ENCODE measurements around the gene COL4A5. TPM values are rescaled to one million over a fixed set of nuclear protein-coding genes. Genes with fewer than 3 reads are reported as not detected.
"Not testable (repeated sequence)": the region's sequence is repeated elsewhere in the genome, so short reads cannot be mapped to it uniquely, and the experiment has no call there.

COL4A5 gene
- total RNA-seq, 2 experiments from 2014 or later: not detected

DNA sequence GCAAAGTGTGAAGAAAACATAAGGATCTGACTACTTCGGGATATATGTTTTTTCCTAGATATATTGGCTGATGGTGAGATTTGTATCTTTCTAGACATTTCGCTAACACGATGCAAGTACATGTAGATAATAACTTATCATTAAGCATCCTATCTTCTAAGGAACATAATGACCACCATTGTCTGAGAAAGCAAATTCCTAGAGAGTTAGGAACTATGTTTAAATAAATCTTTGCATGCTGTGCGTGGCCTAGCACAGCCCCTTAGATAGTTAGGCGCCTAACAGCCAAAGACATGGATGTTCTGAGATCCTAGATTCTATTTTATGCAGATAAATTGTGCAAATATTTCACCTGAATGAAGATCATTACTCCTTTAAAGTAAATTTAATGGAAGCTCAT lies 4.4 kb upstream of the COL4A5 start:
- H3K36me3 Mint-ChIP-seq (ENCODE audit: low read depth): no peaks in the 10 kb centered on the region
- no peak for DNase-seq
- H3K4me1 Mint-ChIP-seq: no peaks in the 10 kb centered on the region
- peaks cover 23% of the 10 kb centered on the region for H3K27me3 Mint-ChIP-seq
- CTCF ChIA-PET: no interaction called here
- H3K4me3 Mint-ChIP-seq: no peak overlapping the region
- no peak overlapping the region for H3K27ac Mint-ChIP-seq
- no peaks in the 10 kb centered on the region for H3K9me3 Mint-ChIP-seq
- POLR2A ChIA-PET: no interaction called here

- POLR2A ChIA-PET: no interaction called here
- Mint-ChIP-seq H3K36me3 (ENCODE audit: low read depth) (no peaks in the 10 kb centered on the region), H3K4me3 (no peak overlapping the region), H3K27me3 (peaks cover 32% of the 10 kb centered on the region), H3K9me3 (no peaks in the 10 kb centered on the region), H3K27ac (no peak overlapping the region), H3K4me1 (no peaks in the 10 kb centered on the region)
- DNase-seq: no peak
- CTCF ChIA-PET: no interaction called here
These were observed 2.1 kb upstream of the COL4A5 start for GRCh38 chrX:108437349-108438109.

- POLR2A ChIA-PET: no interaction called here
- H3K4me1 Mint-ChIP-seq: no peaks in the 10 kb centered on the region
- CTCF ChIA-PET: no interaction called here
- no peak within 1 kb of the TSS for H3K27ac Mint-ChIP-seq
- no peaks in the 10 kb centered on the region for H3K36me3 Mint-ChIP-seq (ENCODE audit: low read depth)
- H3K4me3 Mint-ChIP-seq: no peak within 1 kb of the TSS
- peaks cover 32% of the 10 kb centered on the region for H3K27me3 Mint-ChIP-seq
- DNase-seq: no peak
- no peaks in the 10 kb centered on the region for H3K9me3 Mint-ChIP-seq
These were observed 1.5 kb upstream of the COL4A5 start, which contains the start of gene COL4A6 for GRCh38 chrX:108438110-108438623. TSS of gene COL4A6 (minus strand) at chrX:108438422. CDS start at chrX:108438196, 226 bp downstream.

DNA sequence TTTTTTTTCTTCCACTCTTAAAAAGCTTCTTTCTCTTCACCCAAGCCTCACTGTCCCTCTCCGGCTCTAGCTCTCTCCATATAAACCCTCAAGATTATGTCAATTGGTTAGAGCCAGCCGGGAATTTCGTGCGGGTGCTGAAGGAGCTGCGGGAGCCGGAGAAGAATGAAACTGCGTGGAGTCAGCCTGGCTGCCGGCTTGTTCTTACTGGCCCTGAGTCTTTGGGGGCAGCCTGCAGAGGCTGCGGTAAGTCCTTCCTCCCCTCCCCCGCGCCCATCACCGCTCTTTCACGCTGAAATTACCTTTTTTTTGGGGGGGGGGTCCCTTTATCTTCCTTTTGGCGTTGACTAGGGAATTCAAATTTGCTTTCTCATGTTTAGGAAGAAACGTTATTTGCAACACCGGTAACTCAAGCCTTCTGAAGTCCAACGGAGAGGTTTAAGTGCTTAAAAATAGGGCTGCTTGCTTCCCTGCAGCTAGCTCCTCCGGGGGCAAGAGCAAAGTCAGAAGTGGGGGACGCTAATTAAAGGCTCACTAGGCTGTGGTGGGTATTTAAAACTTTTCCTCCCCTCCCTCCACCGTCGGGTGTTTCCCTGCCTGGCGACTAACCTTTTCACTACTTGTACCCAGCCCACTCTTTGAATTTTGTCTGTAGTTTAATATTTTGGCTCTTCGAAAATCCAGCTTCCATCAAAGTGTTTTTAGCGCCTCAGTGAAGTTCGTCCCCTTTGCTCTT lies 491 bp downstream of the COL4A5 start:
- CTCF ChIA-PET: no interaction called here
- POLR2A ChIA-PET: no interaction called here
- H3K27me3 Mint-ChIP-seq: peaks cover 32% of the 10 kb centered on the region
- no peaks in the 10 kb centered on the region for H3K36me3 Mint-ChIP-seq (ENCODE audit: low read depth)
- no peak overlapping the region for H3K27ac Mint-ChIP-seq
- H3K9me3 Mint-ChIP-seq: no peaks in the 10 kb centered on the region
- H3K4me1 Mint-ChIP-seq: no peaks in the 10 kb centered on the region
- H3K4me3 Mint-ChIP-seq: peak overlapping the region; percentile 7
- DNase-seq: no peak

DNA sequence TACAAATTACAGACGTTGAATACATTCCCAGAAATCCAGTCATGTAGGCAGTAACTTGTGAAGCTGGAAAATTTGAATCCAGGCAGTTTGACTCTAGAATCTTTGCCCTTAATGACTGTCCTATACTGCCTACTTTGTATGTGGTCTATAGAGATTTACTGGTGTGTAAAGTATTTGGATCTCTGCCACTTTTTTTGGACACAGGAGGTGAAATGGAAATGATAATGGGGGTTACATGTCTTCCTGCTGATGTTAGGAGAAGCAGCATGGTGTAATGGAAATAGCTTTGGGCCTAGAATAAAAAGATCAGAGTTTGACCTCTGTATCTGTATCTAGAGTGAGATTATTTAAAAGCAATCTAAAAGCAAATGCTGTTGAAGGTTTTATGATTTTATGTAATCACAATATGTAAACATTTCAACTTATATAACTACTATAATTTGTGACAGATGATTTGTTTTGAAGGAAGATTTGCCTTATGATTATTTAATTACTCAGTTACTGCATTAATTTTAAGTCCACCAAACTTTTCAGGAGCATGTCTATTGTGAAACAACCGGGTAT lies 3.3 kb downstream of the COL4A5 start:
- no peak overlapping the region for H3K27ac Mint-ChIP-seq
- H3K27me3 Mint-ChIP-seq: peaks cover 25% of the 10 kb centered on the region
- H3K36me3 Mint-ChIP-seq (ENCODE audit: low read depth): no peaks in the 10 kb centered on the region
- ChIA-PET POLR2A (no interaction called here), CTCF (no interaction called here)
- H3K9me3 Mint-ChIP-seq: no peaks in the 10 kb centered on the region
- no peak overlapping the region for H3K4me3 Mint-ChIP-seq
- no peak for DNase-seq
- H3K4me1 Mint-ChIP-seq: no peaks in the 10 kb centered on the region

DNA sequence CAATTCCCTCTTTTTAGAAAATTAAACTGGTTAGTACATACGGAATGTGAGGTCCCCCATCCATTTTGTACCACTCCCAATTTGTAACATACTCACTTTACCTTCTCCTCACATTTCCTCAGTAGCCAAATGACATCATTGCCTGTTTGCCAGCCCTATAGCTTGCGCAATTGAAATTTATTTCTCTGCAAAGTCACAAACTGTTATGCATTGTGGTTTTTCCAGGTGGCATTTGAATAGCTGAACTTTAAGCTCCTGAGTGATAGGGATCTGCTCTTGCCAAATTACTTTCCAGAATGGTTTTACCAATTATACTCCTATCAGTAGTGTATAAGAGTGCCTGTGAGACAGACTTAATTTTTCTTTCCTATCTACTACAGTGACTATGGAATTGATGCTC lies 7.7 kb downstream of the COL4A5 start:
- DNase-seq: no peak
- H3K4me1 Mint-ChIP-seq: no peaks in the 10 kb centered on the region
- no peaks in the 10 kb centered on the region for H3K36me3 Mint-ChIP-seq (ENCODE audit: low read depth)
- no peak overlapping the region for H3K27ac Mint-ChIP-seq
- no peak overlapping the region for H3K4me3 Mint-ChIP-seq
- ChIA-PET POLR2A (no interaction called here), CTCF (no interaction called here)
- no peaks in the 10 kb centered on the region for H3K27me3 Mint-ChIP-seq
- H3K9me3 Mint-ChIP-seq: no peaks in the 10 kb centered on the region

DNA sequence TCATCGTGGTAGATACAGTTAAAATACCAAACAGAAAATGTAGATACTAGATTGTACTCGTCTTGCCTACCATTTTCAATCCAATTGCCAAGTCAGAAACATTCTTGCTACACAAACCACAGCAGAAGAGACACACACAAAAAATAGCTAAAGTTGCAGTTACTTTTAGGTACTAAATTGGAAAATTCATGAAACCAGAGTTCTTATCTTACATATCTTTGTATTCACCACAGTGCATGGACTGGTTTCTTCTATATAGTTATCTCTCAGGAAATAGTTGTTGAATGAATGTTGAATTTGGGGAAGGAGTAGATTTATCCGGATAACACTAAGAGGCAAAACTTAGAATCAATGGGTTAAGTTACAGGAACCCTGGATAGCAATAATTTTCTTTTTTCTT lies 14.2 kb downstream of the COL4A5 start:
- no peaks in the 10 kb centered on the region for H3K4me1 Mint-ChIP-seq
- no peaks in the 10 kb centered on the region for H3K9me3 Mint-ChIP-seq
- POLR2A ChIA-PET: no interaction called here
- no peaks in the 10 kb centered on the region for H3K36me3 Mint-ChIP-seq (ENCODE audit: low read depth)
- no peak overlapping the region for H3K27ac Mint-ChIP-seq
- DNase-seq: no peak
- CTCF ChIA-PET: no interaction called here
- H3K27me3 Mint-ChIP-seq: no peaks in the 10 kb centered on the region
- H3K4me3 Mint-ChIP-seq: no peak overlapping the region

DNA sequence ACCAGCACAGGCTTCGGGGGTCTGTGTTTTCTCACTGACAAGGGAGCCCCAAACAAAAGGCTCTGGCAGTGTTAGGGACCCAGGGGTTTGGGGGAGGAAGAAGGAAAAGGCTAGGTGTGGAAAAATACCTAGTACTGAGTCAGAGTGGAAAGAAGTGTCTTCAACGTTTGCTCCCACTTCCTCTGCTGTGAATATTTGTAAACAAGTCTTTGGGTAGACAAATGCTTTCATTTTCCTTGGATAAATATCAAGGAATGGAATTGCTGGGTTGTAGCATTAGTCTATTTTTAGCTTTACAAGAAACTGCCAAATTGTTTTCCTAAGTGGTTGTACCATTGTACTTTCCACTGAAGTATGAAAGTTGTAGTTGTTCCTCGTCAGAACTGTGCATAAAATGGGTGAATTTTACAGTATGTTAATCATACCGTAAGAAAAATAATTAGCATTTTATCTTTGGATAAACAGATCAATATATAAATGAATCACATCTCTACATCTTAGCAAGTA lies 17.4 kb downstream of the COL4A5 start:
- Mint-ChIP-seq H3K4me3 (no peak overlapping the region), H3K36me3 (ENCODE audit: low read depth) (no peaks in the 10 kb centered on the region)

GRCh38 chrX:108464604-108465003 lies 25.0 kb downstream of the COL4A5 start:
- no peak overlapping the region for H3K27ac Mint-ChIP-seq

More for the DNA sequence above, 17.4 kb downstream of the COL4A5 start:
- Mint-ChIP-seq H3K9me3 (no peaks in the 10 kb centered on the region), H3K27me3 (no peaks in the 10 kb centered on the region), H3K27ac (no peak overlapping the region), H3K4me1 (no peaks in the 10 kb centered on the region)
- no peak for DNase-seq
- ChIA-PET POLR2A (no interaction called here), CTCF (no interaction called here)

GRCh38 chrX:108468486-108468885 lies 28.8 kb downstream of the COL4A5 start:
- no peak for DNase-seq
- H3K4me3 Mint-ChIP-seq: no peak overlapping the region
- ChIA-PET CTCF (interaction anchor here (0.7 kb wide), 1 partner anchor 226 kb away, joined by 3 read pairs; no protein-coding TSS in a partner anchor), POLR2A (no interaction called here)
- H3K27me3 Mint-ChIP-seq: no peaks in the 10 kb centered on the region
- H3K36me3 Mint-ChIP-seq (ENCODE audit: low read depth): no peaks in the 10 kb centered on the region
- H3K27ac Mint-ChIP-seq: no peak overlapping the region
- H3K4me1 Mint-ChIP-seq: no peaks in the 10 kb centered on the region
- H3K9me3 Mint-ChIP-seq: no peaks in the 10 kb centered on the region

More at GRCh38 chrX:108464604-108465003, 25.0 kb downstream of the COL4A5 start:
- H3K4me3 Mint-ChIP-seq: no peak overlapping the region
- no peaks in the 10 kb centered on the region for H3K9me3 Mint-ChIP-seq
- no peaks in the 10 kb centered on the region for H3K27me3 Mint-ChIP-seq
- H3K36me3 Mint-ChIP-seq (ENCODE audit: low read depth): no peaks in the 10 kb centered on the region
- POLR2A ChIA-PET: no interaction called here
- CTCF ChIA-PET: no interaction called here
- no peak for DNase-seq
- H3K4me1 Mint-ChIP-seq: no peaks in the 10 kb centered on the region

DNA sequence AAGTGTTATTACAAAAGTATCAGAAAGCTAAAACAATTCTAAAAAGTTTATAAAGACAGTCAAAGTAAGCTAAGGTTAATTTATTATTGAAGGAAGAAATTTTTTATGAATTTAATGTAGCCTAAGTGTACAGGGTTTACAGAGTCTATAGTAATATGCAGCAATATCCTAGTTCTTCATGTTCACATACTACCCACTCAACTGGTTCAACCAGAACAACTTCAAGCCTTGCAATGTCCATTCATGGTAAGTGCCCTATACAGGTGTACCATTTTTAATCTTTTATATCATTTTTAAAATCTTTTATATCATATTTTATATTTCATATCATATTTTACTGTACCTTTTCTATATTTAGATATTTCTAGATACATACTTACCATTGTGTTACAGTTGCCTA lies 34.3 kb downstream of the COL4A5 start:
- no peaks in the 10 kb centered on the region for H3K4me1 Mint-ChIP-seq
- no peak overlapping the region for H3K4me3 Mint-ChIP-seq
- no peaks in the 10 kb centered on the region for H3K27me3 Mint-ChIP-seq
- no peak overlapping the region for H3K27ac Mint-ChIP-seq
- DNase-seq: no peak
- H3K36me3 Mint-ChIP-seq (ENCODE audit: low read depth): no peaks in the 10 kb centered on the region
- H3K9me3 Mint-ChIP-seq: no peaks in the 10 kb centered on the region
- ChIA-PET CTCF (no interaction called here), POLR2A (no interaction called here)

DNA sequence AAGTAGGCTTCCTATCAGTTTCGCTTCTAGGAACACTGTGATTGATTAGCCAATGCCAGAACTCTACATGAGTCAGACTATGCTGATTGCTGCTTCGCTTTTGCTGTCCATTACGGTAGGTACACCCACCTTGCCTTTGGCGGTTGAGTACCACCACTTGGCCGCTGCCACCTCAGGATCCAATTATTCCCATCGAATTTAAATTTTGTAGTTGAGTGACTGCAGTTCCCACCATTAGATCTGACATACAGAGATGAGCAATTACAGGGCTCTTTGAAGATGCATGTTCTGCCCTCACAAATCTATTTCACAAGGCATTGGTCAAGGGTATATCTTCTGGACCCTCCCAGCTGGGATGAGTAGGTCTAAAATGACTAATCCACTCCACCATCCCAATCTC lies 41.9 kb downstream of the COL4A5 start:
- POLR2A ChIA-PET; H3K4me1 Mint-ChIP-seq; CTCF ChIA-PET; H3K9me3 Mint-ChIP-seq; H3K27me3 Mint-ChIP-seq; H3K27ac Mint-ChIP-seq; DNase-seq; H3K36me3 Mint-ChIP-seq (ENCODE audit: low read depth); H3K4me3 Mint-ChIP-seq: not testable (repeated sequence)

GRCh38 chrX:108484251-108484650 lies 44.6 kb downstream of the COL4A5 start:
- Mint-ChIP-seq H3K27ac (no peak overlapping the region), H3K27me3 (no peaks in the 10 kb centered on the region), H3K4me3 (no peak overlapping the region), H3K9me3 (no peaks in the 10 kb centered on the region), H3K4me1 (no peaks in the 10 kb centered on the region), H3K36me3 (ENCODE audit: low read depth) (no peaks in the 10 kb centered on the region)
- ChIA-PET CTCF (no interaction called here), POLR2A (no interaction called here)
- no peak for DNase-seq
